NCI-H2107 treated with DMSO at 0.1 percent for 48 hours (cell line): ENCODE results near the gene LRRN3.
A peak's percentile ranks its signal among the peaks of the same experiment; 100 is the strongest.

Experiments
- DNase-seq: peaks from one replicate; lab custom pipeline; 2025; ENCODE audit not compliant: unreplicated experiment; lab: John Stamatoyannopoulos, UW

Gene LRRN3

DNA sequence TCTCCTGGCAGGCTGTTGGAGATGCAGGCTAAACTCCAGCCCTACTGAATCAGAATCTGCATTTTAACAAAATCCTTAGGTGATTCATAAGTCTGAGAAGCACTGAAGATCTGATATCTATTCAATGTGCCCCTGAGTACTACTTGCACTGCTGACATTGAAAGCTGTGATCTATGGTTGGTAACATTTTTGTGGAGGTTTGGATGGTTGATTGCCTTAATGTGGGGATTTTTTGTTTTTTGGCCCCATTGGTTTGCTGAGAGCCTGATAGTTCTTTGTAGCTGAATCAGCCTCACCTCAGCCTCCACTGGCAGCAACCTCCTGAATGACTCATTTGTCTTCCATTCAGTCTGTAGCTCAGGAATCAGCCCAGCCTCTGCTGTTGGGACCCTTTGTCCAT lies 14.7 kb upstream of the LRRN3 start:
- DNase-seq, result no peak

GRCh38 chr7:111077001-111077400 lies 13.9 kb upstream of the LRRN3 start:
- DNase-seq, result no peak

DNA sequence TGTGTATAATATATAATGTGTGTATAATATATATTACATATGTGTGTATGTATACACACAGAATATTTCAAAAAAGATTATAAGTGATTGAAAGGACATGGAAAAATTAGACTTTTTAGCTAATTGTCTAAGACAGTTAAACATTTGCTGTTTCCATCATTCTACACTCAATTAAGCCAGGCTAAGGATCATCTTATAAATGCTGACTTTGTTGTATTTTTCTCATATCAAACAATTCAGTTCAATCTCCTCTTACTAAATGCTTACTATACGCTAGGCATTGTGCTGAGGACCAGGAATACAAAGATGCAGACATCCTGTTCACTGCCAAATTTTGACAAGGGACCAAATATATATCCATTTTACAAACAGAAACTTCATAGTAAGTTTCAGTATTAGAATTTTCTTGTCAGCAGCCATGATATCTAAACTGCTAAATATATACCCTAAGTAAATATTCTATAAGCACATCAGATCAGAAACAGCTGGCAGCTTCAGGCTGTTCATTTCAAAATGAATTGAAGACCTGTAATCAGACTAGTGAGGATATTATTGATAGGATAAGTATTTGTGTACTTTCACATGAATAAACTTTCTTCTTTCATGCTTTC lies 10.3 kb upstream of the LRRN3 start:
- DNase-seq, result no peak

DNA sequence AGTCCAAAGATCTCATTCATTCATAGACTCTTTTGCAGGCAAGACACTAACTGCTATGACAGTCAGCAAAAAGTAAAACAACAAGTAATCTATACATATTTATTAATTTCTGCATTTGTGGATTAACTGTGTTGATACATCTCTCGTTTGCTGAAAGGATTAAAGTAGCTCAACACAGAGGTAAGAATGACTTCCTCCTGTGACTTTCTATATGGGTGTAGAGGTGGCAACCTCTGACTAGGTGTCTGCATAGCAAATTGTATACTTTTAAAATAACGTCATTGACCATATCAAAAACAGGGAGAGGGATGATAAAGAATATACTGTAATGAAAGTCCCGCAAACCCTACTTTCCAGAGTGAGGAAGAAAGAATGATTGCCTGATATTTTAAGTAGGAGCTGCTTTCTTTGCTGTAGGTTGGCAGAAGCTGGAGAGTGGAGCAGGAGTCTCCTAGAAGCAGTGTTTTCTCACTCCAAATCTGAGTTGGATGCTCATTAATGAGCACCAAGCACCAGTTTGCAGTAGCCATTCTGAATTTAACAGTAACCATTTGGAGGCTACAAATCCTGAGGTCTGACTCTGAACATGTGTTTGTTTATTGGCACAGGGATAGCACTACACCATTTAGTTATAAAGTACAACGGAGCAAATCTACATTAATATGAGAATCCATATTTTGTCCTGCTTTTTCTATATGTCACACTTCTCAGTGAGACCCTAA lies 9.2 kb upstream of the LRRN3 start:
- no peak for DNase-seq

DNA sequence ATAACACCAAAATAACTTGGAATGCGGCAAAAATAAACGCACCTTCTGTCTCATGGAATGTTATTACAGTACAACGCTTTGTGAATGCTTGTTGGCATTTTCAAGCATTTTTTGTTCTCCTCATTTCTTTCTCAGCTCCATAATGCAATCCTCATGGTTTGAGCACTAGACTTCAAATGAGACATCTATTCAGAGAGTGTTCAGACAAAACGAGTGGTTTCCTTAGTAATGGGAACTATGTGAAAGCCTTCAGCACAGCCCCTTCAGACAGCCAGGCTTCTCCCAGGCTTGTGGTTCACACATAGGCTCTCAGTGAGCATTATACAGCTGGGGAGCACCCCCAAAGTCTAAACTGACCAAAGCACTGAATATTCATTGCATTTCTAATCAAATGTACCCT lies 8.6 kb upstream of the LRRN3 start:
- DNase-seq, result no peak

DNA sequence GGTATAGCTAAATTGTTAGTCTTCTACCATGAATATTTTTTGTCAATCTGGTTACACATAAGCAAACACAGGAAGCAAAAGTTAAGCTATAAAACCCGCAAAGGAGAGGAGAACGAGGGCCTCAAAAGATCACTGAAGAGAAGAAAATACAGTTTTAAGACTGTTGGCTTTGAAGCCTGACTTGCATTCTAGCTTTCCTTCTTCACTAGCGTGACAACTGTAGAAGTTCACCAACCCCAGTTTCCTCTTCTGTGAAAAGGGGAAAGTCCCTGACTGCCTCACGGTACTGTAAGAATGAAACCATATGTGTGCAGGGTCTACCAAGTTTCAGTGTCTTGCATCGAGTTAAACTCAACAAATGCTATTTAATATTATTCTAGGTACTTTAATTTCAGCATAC lies 7.5 kb upstream of the LRRN3 start:
- no peak for DNase-seq

- no peak for DNase-seq
These were observed 5.6 kb upstream of the LRRN3 start for GRCh38 chr7:111085356-111085755.

DNA sequence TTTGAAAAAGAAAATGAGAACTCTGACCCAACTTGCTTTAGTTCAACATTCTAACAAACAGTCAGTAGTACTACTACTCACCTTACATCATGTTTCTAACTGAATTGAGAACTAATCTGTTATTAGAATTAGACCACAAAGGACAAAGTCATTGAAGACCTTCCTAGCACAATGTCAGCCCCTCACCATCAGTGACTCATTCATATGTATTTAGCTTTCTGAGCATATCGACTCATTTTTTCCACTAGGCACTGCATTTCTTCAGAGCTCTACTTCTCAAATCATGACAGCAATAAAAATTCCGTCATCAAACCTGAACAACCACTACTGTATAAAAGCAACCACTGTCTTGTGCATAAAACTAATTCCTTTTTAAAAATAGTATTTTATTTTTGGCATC lies 4.4 kb upstream of the LRRN3 start:
- no peak for DNase-seq

DNA sequence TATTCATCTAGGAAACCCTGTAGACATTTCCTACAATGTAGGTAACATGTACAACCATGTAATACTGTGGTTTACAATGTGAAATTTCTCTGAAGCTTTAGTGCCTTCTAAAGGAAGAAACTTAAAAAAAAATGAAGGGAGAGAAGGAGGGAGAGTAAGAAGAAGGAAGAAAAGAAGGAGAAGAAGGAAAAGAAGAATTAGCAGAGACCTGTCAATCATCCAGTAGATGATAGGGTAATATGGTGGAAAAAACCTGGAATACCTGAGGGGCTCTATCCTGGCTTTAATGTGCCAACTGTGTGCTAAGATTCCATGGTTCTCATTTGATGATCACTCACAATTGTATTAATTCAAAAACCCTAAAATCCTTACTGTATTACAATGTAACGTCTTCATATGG lies 2.6 kb upstream of the LRRN3 start:
- no peak for DNase-seq

DNA sequence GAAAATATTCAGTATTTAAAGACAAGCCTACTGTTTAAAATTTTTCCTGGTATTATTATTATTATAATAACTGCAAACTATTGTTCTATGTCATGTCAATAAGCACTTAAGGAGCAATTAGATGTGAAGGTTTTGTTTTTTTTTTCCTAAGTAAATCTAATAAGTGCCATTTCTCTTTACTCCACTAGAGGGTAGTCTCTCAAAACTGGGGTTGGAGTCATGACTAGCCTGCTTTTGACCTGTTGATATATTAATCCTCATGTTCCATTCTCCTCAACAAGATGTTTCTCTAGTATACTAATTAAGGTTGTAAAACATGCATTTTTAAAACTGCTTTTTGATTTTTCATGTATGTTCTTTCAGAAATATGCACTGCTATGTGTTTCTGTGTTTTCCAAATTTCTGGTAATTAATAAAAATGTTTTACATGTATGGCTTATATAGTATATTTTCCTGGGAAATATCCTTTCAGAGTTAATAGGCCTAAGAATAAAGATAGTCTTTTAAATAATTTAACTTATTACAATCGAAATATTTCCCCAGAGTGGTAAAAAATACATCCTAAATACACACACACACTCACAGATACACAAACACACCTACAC lies 1.0 kb upstream of the LRRN3 start:
- peak; percentile 85 for DNase-seq

DNA sequence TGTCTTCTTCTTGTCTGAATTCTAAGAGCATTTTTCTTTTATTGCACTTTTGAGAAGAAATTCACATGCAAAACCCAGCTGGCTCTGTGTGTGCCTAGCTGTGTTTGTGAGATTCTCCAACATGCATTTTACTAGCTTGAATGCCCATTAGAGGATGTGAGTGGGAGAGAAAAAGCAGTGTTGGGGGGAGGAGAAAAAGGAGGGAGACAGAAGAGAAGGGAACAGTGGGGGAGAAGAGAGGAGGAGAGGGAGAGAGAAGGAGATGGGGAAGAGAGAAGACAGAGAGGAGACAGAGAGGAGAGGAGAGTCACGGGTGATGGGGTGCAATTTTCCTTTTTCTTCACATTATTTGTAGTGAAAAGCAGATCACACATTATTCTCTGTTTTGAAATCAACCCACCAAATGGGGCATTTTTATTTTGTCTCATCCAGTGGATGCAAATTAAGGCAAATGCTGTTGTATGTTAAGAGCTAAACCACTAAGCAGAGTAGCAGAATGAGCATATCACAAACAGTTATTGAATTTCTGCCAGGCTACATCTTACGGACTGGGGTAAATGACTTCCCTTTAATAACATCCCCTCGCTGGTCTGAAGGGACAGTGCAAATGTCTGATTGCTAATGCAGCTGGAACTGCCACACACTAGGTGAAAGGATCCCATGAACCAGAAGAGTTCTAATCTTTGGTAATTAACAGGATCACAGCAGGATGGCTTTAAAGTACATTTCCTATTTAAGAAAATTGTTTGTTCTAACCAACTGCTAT lies 849 bp downstream of the LRRN3 start:
- DNase-seq, result peak; percentile 51

DNA sequence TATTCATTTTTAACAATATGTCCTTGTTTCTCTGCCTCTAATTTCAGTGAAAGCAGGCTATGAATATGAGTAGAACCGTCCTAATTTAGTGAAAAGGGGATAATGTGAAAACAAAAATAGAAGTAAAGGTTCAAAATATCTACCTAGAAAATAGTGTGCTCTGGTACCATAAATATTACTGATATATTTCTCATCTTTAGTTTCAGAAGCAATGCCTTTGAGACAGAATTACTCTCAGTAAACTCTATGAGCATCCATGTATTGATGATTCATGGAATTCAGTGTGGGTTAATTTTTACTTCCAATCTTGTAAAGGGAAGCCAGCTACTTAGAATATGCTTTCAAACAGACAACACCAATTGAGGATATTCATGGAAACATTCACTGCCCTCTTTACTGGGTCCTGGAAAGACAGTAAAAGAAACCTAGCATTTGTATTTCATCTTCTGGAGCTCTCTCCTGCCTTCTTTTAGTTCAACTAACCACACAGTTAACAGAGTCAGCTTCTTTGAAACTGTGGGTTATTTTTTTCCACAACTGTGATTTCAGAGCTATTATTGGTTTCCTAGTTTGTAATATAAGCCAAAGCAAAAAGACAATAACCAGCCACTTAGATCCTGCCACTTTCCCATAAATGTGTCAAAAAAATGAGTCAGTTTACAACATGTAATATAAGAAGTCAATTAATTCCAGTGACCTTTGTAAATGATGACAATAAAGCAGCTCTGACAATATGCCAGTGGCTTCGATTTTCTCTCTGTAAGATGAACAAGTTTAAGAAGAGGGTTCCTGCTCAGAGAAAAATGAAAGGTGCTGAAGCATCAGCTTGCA lies 1.7 kb downstream of the LRRN3 start:
- peak; percentile 94 for DNase-seq

- DNase-seq, result no peak
These were observed 2.6 kb downstream of the LRRN3 start for GRCh38 chr7:111093496-111093895.

DNA sequence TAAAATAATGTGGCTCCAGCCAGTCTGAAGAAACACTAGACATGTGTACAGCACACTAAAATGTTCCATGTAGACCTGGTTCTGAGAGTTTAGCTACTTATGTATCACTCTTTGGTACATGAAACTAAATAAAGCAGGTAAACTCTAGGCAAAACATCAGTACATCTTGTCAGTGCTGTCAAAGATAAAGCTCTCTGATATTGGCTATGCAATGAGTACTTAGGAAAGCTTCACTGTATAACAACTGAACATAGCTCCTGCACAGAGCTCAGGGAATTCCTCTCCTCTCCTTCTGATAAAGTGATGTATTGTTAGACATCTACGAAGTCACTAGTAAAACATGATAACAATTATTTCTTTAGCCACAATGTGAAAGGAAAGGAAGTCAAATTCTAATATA lies 3.5 kb downstream of the LRRN3 start:
- no peak for DNase-seq

DNA sequence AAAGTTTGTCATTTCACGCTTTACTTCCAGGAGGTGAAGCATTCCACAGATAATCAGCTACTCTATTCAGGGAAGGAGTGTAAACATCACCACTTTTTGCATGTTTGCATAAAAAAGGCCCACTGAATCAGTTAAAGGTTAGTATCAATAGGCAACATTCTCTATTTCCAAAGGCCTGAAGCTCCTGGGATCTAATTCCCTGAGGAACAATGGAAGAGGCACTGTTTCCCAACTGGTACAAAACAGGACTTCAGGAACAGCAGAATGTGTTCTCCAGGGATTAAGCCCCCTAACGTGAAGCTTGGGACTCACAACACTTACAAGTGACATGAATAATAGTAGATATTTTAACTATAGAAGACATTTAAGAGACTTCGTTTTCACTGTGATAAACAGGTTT lies 6.1 kb downstream of the LRRN3 start:
- DNase-seq, result no peak

- peak; percentile 42 for DNase-seq
These were observed 7.3 kb downstream of the LRRN3 start for GRCh38 chr7:111098011-111098925.

DNA sequence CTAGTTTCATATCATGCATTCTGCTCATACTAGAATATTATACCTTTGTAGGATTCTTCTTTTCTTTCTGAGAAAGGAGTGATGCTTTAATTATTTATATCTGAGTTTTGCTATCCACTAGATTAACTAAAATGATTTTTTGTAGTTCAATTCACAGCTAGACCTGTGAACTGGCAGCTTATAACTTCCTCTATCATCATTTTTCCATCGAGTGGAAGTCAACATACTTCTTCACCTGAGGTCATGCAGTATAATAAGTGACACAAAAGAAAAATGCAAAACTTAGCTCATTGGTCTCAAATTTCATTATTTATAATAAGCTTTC lies 8.0 kb downstream of the LRRN3 start:
- no peak for DNase-seq

GRCh38 chr7:111101856-111102646 lies 11.1 kb downstream of the LRRN3 start:
- no peak for DNase-seq

GRCh38 chr7:111103136-111103535 lies 12.2 kb downstream of the LRRN3 start:
- no peak for DNase-seq
